GM03348 (cell line): ENCODE measurements around the gene ITPRID1.
"Not testable (repeated sequence)": the region's sequence is repeated elsewhere in the genome, so short reads cannot be mapped to it uniquely, and the experiment has no call there.

Experiments
- DNase-seq: peaks from one replicate; pipeline ENCODE4 v3.0.0; 2012; ENCODE audit warnings: low spot score

ITPRID1 gene

GRCh38 chr7:31513790-31514189, at the start of gene ITPRID1:
TSS of gene ITPRID1 (plus strand) at chr7:31514090. CDS start at chr7:31553025, 38,935 bp downstream.
- DNase-seq = no peak

- DNase-seq = no peak
Observed at GRCh38 chr7:31464601-31465000, 49.3 kb upstream of the ITPRID1 start.

- no peak for DNase-seq
Observed at GRCh38 chr7:31465285-31465684, 48.6 kb upstream of the ITPRID1 start.

- no peak for DNase-seq
Observed at GRCh38 chr7:31466036-31466435, 47.9 kb upstream of the ITPRID1 start.

GRCh38 chr7:31470883-31471282, 43.0 kb upstream of the ITPRID1 start:
- DNase-seq = not testable (repeated sequence)

- DNase-seq = no peak
Observed at GRCh38 chr7:31475368-31475767, 38.5 kb upstream of the ITPRID1 start.

GRCh38 chr7:31476073-31476745, 37.7 kb upstream of the ITPRID1 start:
- DNase-seq = no peak

- no peak for DNase-seq
Observed at GRCh38 chr7:31476941-31477677, 36.8 kb upstream of the ITPRID1 start.

GRCh38 chr7:31478018-31478417, 35.9 kb upstream of the ITPRID1 start:
- DNase-seq = no peak

GRCh38 chr7:31478721-31479120, 35.2 kb upstream of the ITPRID1 start:
- DNase-seq = no peak

GRCh38 chr7:31487071-31487470, 26.8 kb upstream of the ITPRID1 start:
- DNase-seq = no peak

GRCh38 chr7:31487476-31487875, 26.4 kb upstream of the ITPRID1 start:
- no peak for DNase-seq

GRCh38 chr7:31488562-31489203, 25.2 kb upstream of the ITPRID1 start:
- peak; percentile 63 for DNase-seq

- DNase-seq = no peak
Observed at GRCh38 chr7:31490796-31491314, 23.0 kb upstream of the ITPRID1 start.

GRCh38 chr7:31492086-31492485, 21.8 kb upstream of the ITPRID1 start:
- no peak for DNase-seq

- no peak for DNase-seq
Observed at GRCh38 chr7:31493714-31494181, 20.1 kb upstream of the ITPRID1 start.

GRCh38 chr7:31494421-31494820, 19.5 kb upstream of the ITPRID1 start:
- no peak for DNase-seq

GRCh38 chr7:31495653-31496052, 18.2 kb upstream of the ITPRID1 start:
- no peak for DNase-seq

GRCh38 chr7:31497516-31497915, 16.4 kb upstream of the ITPRID1 start:
- no peak for DNase-seq

- DNase-seq = no peak
Observed at GRCh38 chr7:31500656-31501055, 13.2 kb upstream of the ITPRID1 start.

GRCh38 chr7:31508823-31509222, 5.1 kb upstream of the ITPRID1 start:
- DNase-seq = no peak

- DNase-seq = no peak
Observed at GRCh38 chr7:31512166-31512565, 1.7 kb upstream of the ITPRID1 start.
